Skin epidermis (tissue), 12 donors: ENCODE data around the gene JAK2.

Source experiments
- H3K27ac ChIP-seq, 21 experiments: fragments of 200-600 bp; sonication (generic) in 11 of 21; one replicate each; pipeline ENCODE4 v1.5.0; 2020; ENCODE audit warnings: mild to moderate bottlenecking in 3 of 21, inconsistent platforms in 2 of 21, moderate library complexity in 2 of 21
- H3K4me3 ChIP-seq, 7 experiments: fragments of 200-600 bp; sonication (generic) in 2 of 7; one replicate each; pipeline ENCODE4 v1.5.0; 2020; ENCODE audit warnings: inconsistent platforms in 2 of 7, mild to moderate bottlenecking in 2 of 7, moderate library complexity in 1 of 7

JAK2 gene

DNA sequence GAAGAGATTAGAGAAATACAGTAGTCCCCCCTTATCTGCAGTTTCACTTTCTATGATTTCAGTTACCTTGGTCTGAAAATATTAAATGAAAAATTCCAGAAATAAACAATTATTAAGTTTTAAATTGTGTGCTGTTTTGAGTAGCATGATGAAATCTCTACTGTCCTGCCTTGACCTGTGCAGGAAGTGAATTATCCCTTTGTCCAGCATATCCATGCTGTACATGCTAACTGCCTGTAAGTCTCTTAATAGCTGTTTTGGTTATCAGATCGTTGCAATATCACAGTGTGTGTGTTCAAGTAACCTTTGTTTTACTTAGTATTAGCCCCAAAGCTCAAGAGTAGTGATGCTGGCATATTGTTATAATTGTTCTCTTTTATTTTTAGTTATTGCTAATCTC, 11.2 kb upstream of the JAK2 start:
- H3K4me3 ChIP-seq = no peak overlapping the region
- H3K27ac ChIP-seq = no peak overlapping the region

DNA sequence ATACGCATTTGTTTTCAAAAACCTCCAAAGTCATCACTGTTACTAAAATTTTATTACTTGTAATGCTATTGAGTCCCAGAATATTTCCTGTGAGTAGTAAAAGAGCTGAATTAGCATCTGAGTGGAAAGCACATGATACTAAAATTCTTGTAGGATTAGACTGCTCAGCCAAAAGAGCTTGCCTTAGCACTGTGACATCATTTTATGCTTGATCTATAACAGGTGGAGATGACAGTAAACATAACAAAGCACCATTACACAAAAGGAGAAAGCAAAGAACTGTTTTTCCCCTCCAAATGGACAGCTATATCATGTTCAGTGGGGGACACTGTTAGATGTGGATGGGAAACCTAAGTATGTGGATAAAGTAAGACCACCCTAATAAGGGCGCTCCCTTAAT, 5.8 kb upstream of the JAK2 start:
- Histone ChIP-seq H3K27ac (peak overlapping the region in 1 of 21 experiments; percentile 62), H3K4me3 (no peak overlapping the region)

DNA sequence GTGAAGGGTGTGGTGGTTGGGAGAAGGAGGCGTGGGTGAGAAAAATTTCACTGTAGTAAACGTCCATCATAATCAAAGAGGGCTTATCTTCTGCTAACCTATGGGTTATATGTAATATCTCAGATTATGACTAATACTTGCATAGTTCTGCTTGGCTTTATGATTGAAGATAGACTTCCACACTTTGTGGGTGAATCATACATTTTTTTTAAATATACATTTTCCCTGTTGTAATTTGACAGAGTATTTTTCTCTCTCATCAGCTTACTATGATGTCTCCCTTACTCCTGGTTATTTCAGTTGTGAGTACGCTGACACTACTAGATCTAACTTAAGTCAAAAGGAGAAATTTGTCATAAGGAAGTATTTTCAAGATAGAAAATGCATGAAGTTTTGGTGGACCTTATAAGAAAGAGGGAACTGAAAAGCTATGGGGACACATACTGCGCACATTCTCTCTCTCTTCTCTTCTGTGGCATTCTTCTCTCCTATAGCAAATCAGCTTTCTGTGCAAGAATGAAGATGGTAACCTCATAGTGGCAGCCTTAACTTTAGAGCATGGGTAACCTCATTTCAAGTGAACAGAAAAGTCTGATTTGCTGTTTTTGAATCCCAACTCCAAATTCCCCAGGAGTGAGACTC, 4.9 kb upstream of the JAK2 start:
- H3K27ac ChIP-seq = peak overlapping the region in 1 of 21 experiments; percentile 56

DNA sequence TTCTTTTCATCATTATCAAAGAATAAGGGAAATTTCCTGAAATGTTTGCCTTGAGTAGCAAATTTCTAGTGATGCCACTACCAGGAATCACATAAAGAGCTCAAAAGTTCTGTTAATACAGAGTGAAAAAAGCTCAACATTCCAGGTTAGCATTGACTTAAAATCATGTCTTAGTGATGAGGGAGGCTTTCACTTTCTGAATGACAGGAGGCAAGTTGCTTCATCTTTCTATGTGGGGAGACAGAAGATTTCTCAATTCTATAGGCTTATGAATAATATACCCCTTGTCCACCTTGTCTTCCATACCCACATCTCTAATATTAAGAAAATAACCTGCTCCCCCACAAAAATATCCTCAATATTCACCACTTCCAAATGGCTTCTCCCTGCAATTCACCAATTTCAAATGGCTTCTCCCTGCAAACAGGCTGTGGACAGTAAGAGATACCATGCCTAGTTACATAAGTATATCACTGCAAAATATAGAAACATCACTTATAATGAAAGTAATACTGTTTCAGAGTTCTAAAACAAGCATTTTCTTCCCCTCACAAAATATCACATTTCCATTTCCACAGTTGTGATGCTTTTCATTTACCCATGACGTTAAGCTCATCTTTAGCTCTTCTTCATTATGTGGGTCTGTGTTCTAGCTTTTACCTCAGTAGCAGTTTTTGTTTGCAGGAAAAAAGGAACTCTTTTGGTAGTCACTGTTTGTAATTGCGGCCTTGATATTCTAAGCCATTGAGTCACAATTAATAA, 2.2 kb upstream of the JAK2 start:
- no peak overlapping the region for H3K4me3 ChIP-seq
- peak overlapping the region in 3 of 21 experiments; percentile 94 to 99 (median 98) for H3K27ac ChIP-seq

More for the DNA sequence above, 4.9 kb upstream of the JAK2 start:
- H3K4me3 ChIP-seq = no peak overlapping the region

DNA sequence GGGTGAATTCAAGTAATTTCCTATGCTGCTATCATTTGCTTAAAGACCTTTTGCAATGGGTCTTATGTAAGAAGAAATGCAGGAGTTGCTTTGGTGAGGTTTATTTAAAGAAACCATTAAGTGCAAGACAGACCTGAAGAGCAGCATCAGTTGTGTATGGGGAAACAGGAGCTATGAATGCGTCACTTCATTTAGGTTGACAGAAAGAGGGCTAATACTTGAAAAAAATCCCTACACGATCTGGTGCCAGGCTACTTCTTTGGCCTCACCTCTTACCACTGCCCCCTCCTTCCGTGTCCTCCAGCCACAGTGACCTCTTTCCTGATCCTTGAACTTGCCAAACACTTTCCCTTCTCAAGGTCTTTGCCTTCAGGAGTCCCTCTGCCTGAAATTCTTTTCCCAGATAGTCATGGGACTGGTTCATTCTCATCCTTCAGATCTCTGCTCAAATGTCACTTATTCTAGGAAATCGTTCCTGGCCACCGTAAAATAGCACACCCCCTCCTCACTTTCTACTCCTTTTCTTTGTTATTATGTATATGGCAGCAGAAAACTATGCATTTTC, 1.4 kb upstream of the JAK2 start:
- Histone ChIP-seq H3K27ac (peak overlapping the region in 20 of 21 experiments; percentile 92 to 99 (median 97)), H3K4me3 (peak overlapping the region in 6 of 7 experiments; percentile 78 to 94 (median 84))

DNA sequence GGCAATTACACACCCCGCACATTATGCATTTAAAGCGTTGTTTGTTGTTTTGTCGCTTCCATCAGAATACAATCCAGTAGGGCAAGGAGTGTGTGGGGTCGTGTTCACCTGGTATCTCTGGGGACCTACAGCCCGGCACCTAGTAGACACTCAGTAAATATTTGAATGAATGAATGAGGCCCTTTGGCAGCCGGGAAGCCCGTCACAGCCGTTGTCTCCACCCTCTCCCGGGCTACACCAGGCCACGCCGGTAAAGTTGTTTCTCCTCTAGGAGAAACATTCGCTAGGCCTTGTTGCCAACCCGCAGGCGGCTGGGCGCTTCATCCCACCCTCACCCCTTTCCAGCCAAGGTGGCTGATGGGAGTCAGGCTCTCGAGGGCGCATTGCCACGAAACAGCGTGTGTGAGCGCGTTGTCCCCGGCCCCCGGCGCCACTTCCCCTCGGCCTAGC, 876 bp upstream of the JAK2 start:
- Histone ChIP-seq H3K27ac (peak overlapping the region; percentile 92 to 99 (median 97)), H3K4me3 (peak overlapping the region; percentile 62 to 94 (median 83))

DNA sequence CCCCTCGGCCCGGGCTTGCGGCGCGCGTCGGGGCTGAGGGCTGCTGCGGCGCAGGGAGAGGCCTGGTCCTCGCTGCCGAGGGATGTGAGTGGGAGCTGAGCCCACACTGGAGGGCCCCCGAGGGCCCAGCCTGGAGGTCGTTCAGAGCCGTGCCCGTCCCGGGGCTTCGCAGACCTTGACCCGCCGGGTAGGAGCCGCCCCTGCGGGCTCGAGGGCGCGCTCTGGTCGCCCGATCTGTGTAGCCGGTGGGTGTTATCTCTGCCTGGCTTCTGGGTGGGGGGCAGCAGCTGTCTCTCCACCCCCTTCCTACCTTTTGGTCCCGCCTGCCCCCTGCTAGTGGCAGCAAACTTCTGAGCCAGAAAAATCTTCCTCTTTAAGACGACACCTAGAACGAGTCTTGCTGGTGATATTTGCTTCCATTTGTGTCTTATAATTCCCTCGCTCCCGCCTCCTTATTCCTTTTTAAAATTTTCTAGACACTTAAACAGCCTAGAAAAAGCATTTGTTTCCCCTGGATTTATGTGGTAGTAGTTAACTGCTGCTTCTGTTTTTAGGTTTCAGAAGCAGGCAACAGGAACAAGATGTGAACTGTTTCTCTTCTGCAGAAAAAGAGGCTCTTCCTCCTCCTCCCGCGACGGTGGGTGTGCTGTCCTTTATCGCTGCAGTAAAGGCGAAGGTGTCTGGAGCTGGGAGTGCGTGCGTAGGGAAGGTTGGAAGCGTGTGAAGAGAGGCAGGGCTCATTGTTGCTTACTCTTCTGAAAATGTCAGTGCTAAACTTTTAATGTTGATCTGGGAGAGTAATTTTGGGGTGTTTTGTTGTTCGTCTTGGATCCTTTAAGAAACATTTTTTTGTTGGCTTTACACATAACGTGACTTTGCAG, 554 bp downstream of the JAK2 start:
- peak overlapping the region; percentile 62 to 94 (median 83) for H3K4me3 ChIP-seq
- H3K27ac ChIP-seq = peak overlapping the region; percentile 92 to 99 (median 97)

DNA sequence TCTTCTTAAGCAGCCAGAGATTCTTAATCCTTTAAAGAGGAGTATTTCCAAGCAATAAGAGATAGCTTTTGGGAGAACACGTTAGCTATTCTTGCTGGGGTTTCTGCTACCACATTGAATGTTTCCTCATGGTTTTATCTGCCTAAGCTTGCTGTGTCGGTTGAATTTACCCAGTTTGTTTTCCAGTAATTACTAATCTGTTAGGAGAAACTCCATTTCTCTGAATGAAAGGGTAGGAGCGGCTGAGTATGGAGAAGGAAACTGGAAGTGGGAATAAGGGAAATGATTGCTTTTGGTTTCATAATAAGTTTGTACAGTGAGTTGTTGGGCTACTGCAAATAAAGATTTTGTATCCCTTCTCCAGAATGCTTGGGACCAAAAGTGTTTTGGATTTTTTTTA, 1.2 kb downstream of the JAK2 start:
- peak overlapping the region; percentile 62 to 94 (median 83) for H3K4me3 ChIP-seq
- H3K27ac ChIP-seq = peak overlapping the region in 18 of 21 experiments; percentile 92 to 99 (median 97)

DNA sequence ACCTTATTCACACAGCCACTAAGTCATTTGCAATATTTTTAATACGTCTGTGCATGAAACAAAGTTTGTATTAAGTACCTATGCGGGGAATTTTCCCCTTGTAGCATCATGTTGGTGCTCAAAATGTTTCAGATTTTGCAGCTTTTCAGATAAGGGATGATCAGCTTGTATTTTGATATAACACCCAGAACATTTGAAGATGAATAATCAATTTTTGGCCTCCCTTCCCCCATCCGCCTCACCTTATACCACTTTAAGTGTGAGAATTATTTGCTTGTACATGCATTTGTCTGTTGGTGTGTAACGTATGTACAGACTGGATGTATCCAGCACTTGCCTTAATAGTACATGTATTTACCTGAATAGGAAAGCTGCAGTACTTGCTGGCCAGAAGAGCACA, 1.7 kb downstream of the JAK2 start:
- H3K4me3 ChIP-seq = peak overlapping the region; percentile 4 to 94 (median 83)

DNA sequence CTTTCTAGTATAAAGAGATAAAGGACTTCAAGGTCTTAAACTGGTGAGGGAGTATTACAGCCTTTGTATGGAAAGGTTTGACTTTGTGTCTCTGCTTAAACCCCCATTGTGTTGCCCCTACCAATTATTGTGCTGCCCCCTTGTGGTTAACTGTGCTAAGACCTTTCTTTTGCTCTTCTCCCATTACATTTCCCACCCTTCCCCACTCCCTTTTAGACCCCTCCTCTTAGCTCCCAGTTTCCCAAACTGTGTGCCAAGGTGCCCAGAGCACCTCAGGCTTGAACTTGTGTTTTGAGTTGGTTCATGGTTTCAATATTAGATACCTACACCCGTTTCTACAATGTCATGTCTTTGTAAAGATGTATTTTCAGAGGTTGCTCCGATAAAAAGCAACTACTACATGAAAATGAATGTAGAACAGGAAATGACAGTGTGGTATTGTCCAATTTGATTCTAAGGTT, 2.9 kb downstream of the JAK2 start:
- H3K27ac ChIP-seq = peak overlapping the region in 6 of 21 experiments; percentile 24 to 55 (median 30)
- peak overlapping the region in 3 of 7 experiments; percentile 8 to 62 (median 23) for H3K4me3 ChIP-seq

More for the DNA sequence above, 1.7 kb downstream of the JAK2 start:
- H3K27ac ChIP-seq = peak overlapping the region in 4 of 21 experiments; percentile 36 to 99 (median 96)

DNA sequence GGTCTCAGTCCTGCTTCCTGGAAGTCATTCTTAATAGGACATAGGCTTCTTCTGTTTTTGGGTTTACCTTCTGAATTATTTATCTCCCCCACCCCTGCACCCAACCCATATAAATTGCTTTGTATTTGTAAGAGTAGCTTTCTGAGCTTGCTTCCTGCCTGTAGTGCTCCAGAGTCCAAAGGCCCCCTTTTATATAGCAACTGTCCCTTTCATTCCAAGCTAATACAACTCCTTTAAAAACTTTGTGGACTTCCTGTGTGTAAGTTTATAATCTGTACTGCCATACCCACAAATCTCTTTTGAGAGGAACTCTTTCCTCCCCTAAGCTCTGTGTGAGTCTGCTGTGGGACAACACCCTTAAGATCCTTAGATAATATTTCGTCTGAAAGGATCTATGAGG, 7.8 kb downstream of the JAK2 start:
- no peak overlapping the region for H3K4me3 ChIP-seq
- H3K27ac ChIP-seq = no peak overlapping the region

DNA sequence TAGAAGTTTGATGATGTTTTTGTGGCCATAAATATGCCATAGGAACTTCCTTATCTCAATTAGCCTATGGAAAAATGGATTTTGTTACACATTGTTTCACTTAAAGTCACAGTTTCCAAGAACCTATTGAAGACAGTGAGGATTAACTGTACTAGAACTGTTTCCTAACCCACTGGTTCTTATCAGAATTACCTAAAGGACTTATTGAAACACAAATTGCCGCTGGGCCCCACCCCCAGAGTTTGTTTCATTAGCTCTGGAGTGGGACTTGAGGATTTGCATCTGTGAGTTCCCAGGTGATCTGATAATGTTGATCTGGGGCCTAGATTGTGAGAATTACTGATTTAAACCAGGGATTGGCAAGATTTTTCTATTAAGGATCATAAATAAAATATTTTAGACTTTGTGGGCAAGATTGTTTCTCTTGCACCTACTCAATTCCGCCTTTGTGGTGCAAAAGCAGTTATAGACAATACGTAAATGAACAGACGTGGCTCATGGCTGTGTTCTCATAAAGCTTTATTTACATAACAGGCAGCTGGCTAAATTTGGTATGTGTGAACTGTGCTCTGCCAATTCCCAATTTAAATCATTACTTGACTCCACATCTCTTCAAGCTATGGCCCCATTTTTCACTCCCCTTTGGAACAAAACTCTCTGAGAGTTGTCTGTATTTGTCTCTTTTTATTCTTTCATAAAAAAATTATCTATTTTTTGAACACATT, 9.3 kb downstream of the JAK2 start:
- H3K4me3 ChIP-seq = no peak overlapping the region
- peak overlapping the region in 1 of 21 experiments; percentile 10 for H3K27ac ChIP-seq

DNA sequence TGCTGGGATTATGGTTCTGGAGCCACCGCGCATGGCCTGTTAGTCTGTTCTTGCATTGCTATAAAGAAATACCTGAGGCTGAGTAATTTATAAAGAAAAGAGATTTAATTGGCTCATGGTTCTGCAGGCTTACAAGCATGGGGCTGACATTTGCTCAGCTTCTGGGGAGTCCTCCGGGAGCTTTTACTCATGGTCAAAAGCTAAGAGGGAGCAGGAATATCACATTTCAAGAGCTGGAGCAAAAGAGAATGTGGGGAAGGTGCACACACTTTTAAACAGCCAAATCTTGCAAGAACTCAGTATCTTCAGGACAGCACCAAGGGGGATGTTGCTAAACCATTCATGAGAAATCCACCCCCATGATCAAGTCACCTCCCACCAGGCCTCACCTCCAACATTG, 12.1 kb downstream of the JAK2 start:
- H3K4me3 ChIP-seq = no peak overlapping the region
- no peak overlapping the region for H3K27ac ChIP-seq

DNA sequence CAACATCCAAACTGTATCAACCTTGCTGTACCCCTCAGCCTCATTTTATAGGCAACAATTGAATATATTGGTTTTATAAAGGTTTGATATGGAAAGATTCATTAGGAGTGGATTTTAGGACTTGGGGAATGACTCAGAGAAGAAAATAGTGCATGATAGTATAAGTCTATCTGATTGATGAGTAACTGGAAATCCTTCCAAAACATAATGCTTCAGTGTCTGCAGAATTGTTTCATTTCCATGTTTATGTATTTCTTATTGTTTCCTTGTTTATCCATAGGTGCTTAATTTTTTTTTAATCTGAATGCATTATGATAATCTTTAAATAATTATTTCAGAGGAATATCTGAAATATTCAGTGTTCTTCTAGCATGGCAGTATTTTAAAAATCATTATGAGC, 12.6 kb downstream of the JAK2 start:
- H3K4me3 ChIP-seq = no peak overlapping the region
- H3K27ac ChIP-seq = no peak overlapping the region

DNA sequence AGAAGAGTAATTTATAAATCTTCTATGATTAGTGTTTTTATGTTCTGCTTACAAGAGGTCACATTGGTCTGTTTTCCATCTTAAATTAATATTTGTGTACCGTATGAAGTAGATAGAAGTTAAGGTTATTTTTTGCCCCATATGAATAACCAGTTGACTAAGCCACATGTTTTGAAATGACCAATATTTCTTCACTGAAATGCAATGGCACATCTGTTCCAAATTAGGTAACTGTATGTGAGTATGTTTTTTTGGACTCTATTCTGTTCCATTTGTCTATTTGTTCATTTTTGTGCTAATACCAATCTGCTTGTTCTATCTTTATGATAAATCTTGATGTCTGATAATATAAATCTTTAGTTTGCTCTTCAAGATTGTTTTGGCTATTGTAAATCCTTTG, 17.7 kb downstream of the JAK2 start:
- H3K4me3 ChIP-seq = no peak overlapping the region
- no peak overlapping the region for H3K27ac ChIP-seq

DNA sequence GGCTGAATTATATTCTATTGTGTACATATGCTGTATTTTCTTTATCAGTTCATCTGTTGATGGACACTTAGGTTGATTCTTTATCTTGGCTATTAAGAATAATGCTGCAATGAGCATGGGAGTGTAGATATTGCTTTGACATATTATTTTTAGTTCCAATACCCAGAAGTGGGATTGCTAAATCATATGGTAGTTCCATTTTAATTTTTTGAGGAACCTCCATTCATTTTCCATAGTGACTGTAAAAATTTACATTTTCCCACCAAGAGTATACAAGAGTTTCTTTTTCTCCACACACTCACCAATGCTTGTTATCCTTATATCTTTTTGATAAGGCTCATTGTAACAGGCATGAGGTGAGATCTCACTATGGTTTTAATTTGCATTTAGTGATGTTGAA, 19.4 kb downstream of the JAK2 start:
- Histone ChIP-seq H3K27ac (no peak overlapping the region), H3K4me3 (no peak overlapping the region)

DNA sequence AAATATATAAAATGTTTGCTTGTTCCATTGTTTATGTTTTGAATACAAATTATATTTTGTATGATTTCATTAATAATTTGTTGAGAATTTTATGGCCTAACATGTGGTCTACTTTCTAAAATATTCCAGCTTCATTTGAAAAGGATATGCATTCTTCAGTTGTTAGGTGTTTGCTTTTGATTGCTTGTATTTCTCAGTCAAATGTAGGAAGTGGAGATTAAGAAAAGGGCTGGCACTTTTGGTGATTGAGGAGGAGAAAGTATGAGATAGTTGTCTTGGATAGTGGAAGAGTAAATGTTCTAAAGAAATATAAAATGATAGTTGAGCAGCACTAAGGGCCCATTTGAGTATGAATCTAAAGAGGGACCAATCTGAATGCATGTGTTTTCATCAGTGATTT, 23.1 kb downstream of the JAK2 start:
- Histone ChIP-seq H3K27ac (no peak overlapping the region), H3K4me3 (no peak overlapping the region)

DNA sequence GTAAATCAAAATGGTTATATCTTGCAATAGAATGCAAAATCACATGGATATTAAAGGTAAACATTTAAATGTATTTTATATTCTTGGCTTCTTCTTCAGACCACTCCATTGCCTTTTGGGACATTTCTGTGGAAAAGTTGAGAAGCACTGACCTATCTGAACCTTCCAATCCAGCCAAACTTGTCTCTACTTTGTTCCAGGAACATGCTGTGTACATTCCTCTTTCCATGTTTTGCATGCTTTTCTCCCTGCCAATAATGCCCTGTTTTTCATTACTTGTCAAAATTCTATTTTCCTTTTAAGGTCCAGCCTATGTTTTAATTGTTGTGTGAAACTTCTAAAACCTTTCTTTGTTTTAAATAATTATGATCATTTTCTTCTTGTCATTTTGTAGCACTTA, 28.3 kb downstream of the JAK2 start:
- H3K4me3 ChIP-seq = no peak overlapping the region
- no peak overlapping the region for H3K27ac ChIP-seq

DNA sequence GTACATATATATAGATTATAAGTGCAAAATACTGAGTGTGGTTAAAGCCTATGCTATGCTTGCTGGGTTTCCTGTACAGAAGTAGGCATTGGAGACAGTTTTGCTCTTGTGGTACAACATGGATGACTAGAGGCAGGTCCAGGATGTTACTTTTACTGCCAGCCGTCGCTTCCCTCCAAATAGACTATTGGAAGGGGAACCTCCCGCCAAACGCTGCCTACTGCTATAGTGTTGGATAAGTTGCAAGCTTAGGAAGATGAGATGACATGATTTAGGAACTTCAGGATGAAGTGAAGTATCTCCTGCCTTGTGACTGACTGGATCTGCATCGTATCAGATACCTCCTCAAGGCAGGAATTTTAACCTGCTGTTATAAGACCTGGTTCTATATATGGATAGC, 30.9 kb downstream of the JAK2 start:
- Histone ChIP-seq H3K27ac (no peak overlapping the region), H3K4me3 (no peak overlapping the region)
